ENCODE results near the gene POLN. TPM values are rescaled to one million over a fixed set of nuclear protein-coding genes. Genes with fewer than 3 reads are reported as not detected.
"Not testable (repeated sequence)": the region's sequence is repeated elsewhere in the genome, so short reads cannot be mapped to it uniquely, and the experiment has no call there.

POLN gene
- total RNA-seq, 2 experiments from 2014 or later: 2.1 to 2.3 TPM

DNA sequence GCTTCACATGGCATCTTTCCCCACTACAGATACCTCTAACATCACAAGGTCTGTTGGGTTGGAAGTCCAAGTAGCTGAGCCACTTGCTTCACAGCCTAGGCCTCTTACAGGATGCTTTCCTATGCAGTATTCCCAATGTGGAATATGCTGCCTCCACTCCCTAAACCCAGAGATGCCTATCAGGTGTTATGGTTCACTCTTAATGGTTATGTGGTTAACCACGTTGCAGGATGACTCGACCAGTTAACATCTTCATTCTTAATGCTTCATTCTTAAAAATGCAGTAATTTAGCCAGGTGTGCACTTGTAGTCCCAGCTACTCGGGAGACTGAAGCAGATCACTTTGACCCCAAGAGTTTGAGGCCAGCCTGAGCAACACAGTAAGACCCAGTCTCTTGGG is 24.2 kb downstream of the POLN start:
- Mint-ChIP-seq H3K27ac (no peak overlapping the region), H3K36me3 (ENCODE audit: low read depth) (peaks cover 5% of the 10 kb centered on the region), H3K4me3 (no peak overlapping the region), H3K4me1 (ENCODE audit: low read depth) (peaks cover 7% of the 10 kb centered on the region), H3K27me3 (no peaks in the 10 kb centered on the region), H3K9me3 (no peaks in the 10 kb centered on the region)
- intact Hi-C loops (cut with DNase I, micrococcal nuclease): no loop called here
- Histone ChIP-seq H3K36me3 (ENCODE audit: insufficient read depth, low read length) (peaks cover 7% of the 10 kb centered on the region), H3K27ac (ENCODE audit: low read depth in 1 of 2, low read length in 2 of 2) (no peak overlapping the region), H3K4me1 (ENCODE audit: insufficient read depth, low read length) (peaks cover 6% of the 10 kb centered on the region), H3K9me3 (ENCODE audit: control insufficient read depth in 1 of 2, insufficient read depth in 1 of 2, low read length in 2 of 2) (no peaks in the 10 kb centered on the region), H3K27me3 (ENCODE audit: control insufficient read depth in 1 of 2, insufficient read depth in 2 of 2, low read length in 2 of 2) (no peaks in the 10 kb centered on the region), H3K4me3 (ENCODE audit: low read length) (no peak overlapping the region)
- ChIA-PET CTCF (interaction anchor here (0.6 to 1.5 kb wide), 2 partner anchors 224 to 387 kb away, joined by 3 to 4 read pairs; no protein-coding TSS in a partner anchor), POLR2A (no interaction called here)
- ATAC-seq (ENCODE audit: poor library complexity) (no peak), DNase-seq (no peak)
- TF ChIP-seq, protein P1, sequence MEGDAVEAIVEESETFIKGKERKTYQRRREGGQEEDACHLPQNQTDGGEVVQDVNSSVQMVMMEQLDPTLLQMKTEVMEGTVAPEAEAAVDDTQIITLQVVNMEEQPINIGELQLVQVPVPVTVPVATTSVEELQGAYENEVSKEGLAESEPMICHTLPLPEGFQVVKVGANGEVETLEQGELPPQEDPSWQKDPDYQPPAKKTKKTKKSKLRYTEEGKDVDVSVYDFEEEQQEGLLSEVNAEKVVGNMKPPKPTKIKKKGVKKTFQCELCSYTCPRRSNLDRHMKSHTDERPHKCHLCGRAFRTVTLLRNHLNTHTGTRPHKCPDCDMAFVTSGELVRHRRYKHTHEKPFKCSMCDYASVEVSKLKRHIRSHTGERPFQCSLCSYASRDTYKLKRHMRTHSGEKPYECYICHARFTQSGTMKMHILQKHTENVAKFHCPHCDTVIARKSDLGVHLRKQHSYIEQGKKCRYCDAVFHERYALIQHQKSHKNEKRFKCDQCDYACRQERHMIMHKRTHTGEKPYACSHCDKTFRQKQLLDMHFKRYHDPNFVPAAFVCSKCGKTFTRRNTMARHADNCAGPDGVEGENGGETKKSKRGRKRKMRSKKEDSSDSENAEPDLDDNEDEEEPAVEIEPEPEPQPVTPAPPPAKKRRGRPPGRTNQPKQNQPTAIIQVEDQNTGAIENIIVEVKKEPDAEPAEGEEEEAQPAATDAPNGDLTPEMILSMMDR (IDR thresholded peaks at IDR 0.05): no peak

DNA sequence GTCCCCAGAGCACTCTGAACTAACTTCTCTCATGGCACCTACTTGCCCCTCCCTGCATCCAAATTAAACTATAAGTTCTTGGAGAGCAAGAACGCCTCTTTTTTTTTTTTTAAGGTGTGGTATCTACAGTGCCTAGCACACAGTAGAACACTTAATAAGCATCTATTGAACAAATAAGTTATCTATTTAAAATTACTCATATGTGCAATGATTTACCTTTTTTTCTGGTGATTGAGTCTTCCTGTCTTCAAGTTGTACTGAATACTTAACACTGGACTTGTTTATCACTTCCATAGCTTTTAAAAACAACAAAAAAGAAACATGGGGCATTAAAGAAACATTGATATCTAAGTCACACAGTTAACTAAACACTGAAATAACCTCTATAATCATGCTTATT is 29.1 kb downstream of the POLN start:
- Mint-ChIP-seq H3K9me3 (no peaks in the 10 kb centered on the region), H3K4me3 (no peak overlapping the region), H3K4me1 (ENCODE audit: low read depth) (no peaks in the 10 kb centered on the region), H3K27ac (no peak overlapping the region), H3K27me3 (no peaks in the 10 kb centered on the region), H3K36me3 (ENCODE audit: low read depth) (no peaks in the 10 kb centered on the region)
- intact Hi-C loops (cut with DNase I, micrococcal nuclease): no loop called here
- H3K27me3 ChIP-seq (ENCODE audit: control insufficient read depth in 1 of 2, insufficient read depth in 2 of 2, low read length in 2 of 2): no peaks in the 10 kb centered on the region
- H3K4me1 ChIP-seq (ENCODE audit: insufficient read depth, low read length): no peaks in the 10 kb centered on the region
- POLR2A ChIA-PET: no interaction called here
- no peak overlapping the region for H3K27ac ChIP-seq (ENCODE audit: low read depth in 1 of 2, low read length in 2 of 2)
- ATAC-seq (ENCODE audit: poor library complexity) (no peak), DNase-seq (no peak)
- no peaks in the 10 kb centered on the region for H3K36me3 ChIP-seq (ENCODE audit: insufficient read depth, low read length)
- H3K4me3 ChIP-seq (ENCODE audit: low read length): no peak overlapping the region
- no peaks in the 10 kb centered on the region for H3K9me3 ChIP-seq (ENCODE audit: control insufficient read depth in 1 of 2, insufficient read depth in 1 of 2, low read length in 2 of 2)
- CTCF ChIA-PET: interaction anchor here (0.5 kb wide), 1 partner anchor 388 kb away, joined by 3 read pairs; no protein-coding TSS in a partner anchor
- TF ChIP-seq, protein P1 (IDR thresholded peaks at IDR 0.05): no peak

- ATAC-seq (ENCODE audit: poor library complexity); intact Hi-C loops (cut with DNase I, micrococcal nuclease); H3K27me3 Mint-ChIP-seq; H3K4me3 ChIP-seq (ENCODE audit: low read length); H3K4me1 ChIP-seq (ENCODE audit: insufficient read depth, low read length); H3K27me3 ChIP-seq (ENCODE audit: control insufficient read depth in 1 of 2, insufficient read depth in 2 of 2, low read length in 2 of 2); DNase-seq; H3K27ac Mint-ChIP-seq; H3K4me3 Mint-ChIP-seq; POLR2A ChIA-PET; H3K36me3 Mint-ChIP-seq (ENCODE audit: low read depth); H3K36me3 ChIP-seq (ENCODE audit: insufficient read depth, low read length); H3K4me1 Mint-ChIP-seq (ENCODE audit: low read depth); H3K9me3 ChIP-seq (ENCODE audit: control insufficient read depth in 1 of 2, insufficient read depth in 1 of 2, low read length in 2 of 2); H3K9me3 Mint-ChIP-seq; H3K27ac ChIP-seq (ENCODE audit: low read depth in 1 of 2, low read length in 2 of 2): not testable (repeated sequence)
- CTCF ChIA-PET: interaction anchor here (0.7 kb wide), 3 partner anchors 35 to 210 kb away, joined by 3 read pairs; no protein-coding TSS in a partner anchor
These were observed 39.1 kb downstream of the POLN start for GRCh38 chr4:2202789-2203188.

DNA sequence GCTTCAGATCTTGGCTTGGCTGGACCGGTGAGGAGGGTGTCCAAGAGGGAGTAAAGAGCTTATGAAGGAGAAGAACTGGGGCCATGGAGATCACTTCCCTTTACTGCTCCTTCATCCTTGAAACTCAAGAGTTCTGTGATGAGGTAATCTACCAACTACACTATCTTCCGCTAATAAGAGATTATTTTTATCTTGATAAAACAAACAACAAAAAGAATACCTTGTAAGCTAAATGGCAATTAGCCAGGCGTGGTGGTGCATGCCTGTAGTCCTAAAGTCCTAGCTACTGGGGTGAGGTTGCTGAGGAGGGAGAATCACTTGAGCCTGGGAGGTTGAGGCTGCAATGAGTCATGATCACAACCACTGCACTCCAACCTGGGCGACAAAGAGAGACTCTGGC is 47.4 kb downstream of the POLN start:
- no peaks in the 10 kb centered on the region for H3K27me3 Mint-ChIP-seq
- H3K4me3 ChIP-seq (ENCODE audit: low read length): no peak overlapping the region
- intact Hi-C loops (cut with DNase I, micrococcal nuclease): no loop called here
- H3K4me1 Mint-ChIP-seq (ENCODE audit: low read depth): no peaks in the 10 kb centered on the region
- ChIA-PET CTCF (no interaction called here), POLR2A (no interaction called here)
- H3K9me3 ChIP-seq (ENCODE audit: control insufficient read depth in 1 of 2, insufficient read depth in 1 of 2, low read length in 2 of 2): no peaks in the 10 kb centered on the region
- DNase-seq: no peak
- ATAC-seq (ENCODE audit: poor library complexity): no peak
- H3K36me3 Mint-ChIP-seq (ENCODE audit: low read depth): peaks cover 11% of the 10 kb centered on the region
- no peak overlapping the region for H3K4me3 Mint-ChIP-seq
- TF ChIP-seq, protein P1 (IDR thresholded peaks at IDR 0.05): no peak
- no peak overlapping the region for H3K27ac Mint-ChIP-seq
- H3K27me3 ChIP-seq (ENCODE audit: control insufficient read depth in 1 of 2, insufficient read depth in 2 of 2, low read length in 2 of 2): no peaks in the 10 kb centered on the region
- no peaks in the 10 kb centered on the region for H3K4me1 ChIP-seq (ENCODE audit: insufficient read depth, low read length)
- no peaks in the 10 kb centered on the region for H3K36me3 ChIP-seq (ENCODE audit: insufficient read depth, low read length)
- H3K9me3 Mint-ChIP-seq: no peaks in the 10 kb centered on the region
- H3K27ac ChIP-seq (ENCODE audit: low read depth in 1 of 2, low read length in 2 of 2): no peak overlapping the region
